ENCODE results near the gene PTAFR.

PTAFR gene, protein sequence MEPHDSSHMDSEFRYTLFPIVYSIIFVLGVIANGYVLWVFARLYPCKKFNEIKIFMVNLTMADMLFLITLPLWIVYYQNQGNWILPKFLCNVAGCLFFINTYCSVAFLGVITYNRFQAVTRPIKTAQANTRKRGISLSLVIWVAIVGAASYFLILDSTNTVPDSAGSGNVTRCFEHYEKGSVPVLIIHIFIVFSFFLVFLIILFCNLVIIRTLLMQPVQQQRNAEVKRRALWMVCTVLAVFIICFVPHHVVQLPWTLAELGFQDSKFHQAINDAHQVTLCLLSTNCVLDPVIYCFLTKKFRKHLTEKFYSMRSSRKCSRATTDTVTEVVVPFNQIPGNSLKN

GRCh38 chr1:28176492-28177470, at the start of gene PTAFR:
PTAFR (minus strand) TSS chr1:28176690; CDS start chr1:28151021, 25,669 bp downstream.
- DNase-seq: no peak

GRCh38 chr1:28213315-28213714, 36.8 kb upstream of the PTAFR start:
- DNase-seq: no peak

GRCh38 chr1:28209700-28210099, 33.2 kb upstream of the PTAFR start:
- no peak for DNase-seq

GRCh38 chr1:28208818-28209441, 32.4 kb upstream of the PTAFR start:
- DNase-seq: peak; percentile 55

GRCh38 chr1:28205243-28205642, 28.8 kb upstream of the PTAFR start:
- no peak for DNase-seq

DNA sequence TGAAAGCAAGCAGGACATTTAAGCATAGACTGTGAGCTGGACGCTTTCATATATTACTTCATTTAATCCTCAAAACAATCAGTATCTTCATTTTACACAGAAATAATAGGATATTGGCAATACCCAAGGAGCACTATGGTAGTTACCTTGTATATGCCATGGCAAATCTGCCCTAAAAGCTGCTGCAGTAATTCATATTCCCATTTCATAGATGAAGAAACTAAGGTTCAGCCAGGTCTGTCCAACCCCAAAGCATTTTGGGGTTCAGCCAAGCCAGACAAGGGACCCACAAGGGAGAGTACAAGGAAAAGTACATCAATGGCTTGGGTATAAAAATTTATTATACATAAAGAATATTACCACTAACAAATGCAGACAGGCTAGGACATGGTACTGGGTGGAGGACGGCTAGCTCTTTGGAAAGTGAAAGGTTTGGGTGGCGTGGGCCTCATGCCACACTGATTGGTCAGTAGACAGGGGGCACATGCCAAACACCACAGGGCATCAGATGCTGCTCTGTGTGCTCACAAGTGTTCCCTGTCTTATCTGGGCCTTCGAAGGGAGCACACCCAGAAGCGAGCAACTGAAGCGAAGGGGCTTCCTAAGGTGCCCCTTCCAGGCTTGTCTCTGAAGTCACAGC, 23.9 kb upstream of the PTAFR start:
- DNase-seq: no peak

DNA sequence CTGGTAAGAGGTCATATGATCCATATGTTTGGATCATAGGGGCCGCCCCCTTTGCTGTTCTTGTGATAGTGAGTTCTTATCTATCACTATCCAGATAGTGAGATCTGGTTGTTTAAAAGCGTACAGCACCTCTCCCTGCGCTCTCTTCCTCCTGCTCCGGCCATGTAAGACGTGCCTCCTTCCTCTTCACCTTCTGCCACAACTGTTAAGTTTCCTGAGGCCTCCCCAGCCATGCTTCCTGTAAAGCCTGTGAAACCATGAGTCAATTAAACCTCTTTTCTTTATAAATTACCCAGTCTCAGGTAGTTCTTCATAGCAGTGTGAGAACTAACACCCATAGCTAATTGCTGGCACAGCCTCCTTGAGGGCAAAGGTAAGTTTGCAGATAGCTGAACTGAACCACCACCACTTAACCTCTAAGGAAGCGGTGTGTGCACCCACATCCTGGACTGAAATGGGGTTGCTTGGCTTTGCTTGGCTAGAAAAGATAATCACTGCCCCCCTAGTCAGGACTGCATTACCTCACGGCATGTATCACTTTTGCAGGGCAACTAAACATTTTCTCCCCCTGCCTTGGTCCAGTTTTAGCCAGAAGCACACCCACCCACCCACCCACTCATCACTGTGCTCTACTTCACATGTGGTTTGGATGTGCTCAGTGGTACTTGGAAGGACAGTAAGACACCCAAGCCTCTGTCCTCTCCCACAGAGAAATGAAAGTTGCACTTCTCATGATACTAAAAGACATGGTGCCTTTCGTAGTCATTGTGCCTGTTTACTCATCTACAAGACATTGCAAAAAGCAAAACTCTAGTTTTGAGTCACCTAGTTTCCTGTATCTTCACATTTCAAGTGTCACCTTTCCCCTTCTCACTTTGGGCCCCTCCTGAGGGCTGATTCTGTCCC, 23.1 kb upstream of the PTAFR start:
- peak; percentile 41 for DNase-seq

GRCh38 chr1:28197682-28198415, 21.4 kb upstream of the PTAFR start:
- DNase-seq: no peak

- DNase-seq: no peak
These were observed 19.8 kb upstream of the PTAFR start for GRCh38 chr1:28196330-28196729.

DNA sequence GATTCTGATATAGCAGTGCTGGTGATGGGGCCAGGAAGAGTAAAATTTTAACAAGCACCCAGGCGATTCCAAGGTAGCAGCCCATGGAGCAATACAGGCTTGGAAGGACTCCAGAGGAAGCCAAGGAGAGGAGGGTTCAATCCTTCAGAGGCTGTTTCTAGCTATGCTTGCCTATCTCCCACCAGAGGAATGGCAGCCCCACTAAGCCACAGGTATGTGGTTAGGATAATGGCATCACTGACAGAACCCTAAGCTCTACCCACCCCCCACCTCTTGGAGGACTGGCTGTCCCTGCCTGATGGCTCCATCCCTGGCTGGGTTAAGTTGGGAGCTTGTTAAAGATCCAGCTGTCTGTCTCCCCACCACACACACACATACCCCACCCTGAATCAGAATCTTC, 19.3 kb upstream of the PTAFR start:
- no peak for DNase-seq

DNA sequence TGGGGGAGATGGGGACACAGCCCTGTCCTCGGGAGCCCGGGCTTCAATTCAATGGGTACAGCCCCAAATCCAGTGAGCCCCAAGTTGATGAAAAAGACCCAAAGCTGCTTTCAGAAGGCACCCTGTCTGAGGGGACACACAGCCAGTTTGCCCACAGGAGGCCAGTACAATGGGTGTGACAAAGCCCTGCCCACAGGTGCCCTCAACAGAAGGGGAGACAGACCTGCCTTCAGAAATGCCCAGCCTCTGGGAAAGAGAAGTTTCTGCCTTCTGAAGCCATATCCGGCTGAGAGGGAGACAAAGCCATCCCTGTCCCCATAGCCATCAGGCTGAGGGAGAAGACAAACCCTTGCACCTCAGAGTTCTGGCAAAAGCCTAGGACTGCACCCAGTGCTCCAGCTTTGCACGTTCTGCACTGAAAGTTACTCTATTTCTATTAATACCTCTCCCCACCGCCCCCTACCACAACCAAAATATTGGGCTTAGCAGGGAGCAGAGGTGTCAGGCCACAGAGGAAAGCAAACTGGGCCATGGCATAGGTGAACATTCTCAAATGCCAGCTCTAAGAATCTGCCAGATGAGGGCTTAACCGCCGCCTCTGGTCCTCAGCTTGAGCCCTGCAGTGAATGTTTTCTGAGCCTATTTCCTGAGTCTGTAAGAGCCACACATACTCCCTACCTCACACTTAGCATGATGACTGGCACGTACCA, 18.0 kb upstream of the PTAFR start:
- peak; percentile 14 for DNase-seq

DNA sequence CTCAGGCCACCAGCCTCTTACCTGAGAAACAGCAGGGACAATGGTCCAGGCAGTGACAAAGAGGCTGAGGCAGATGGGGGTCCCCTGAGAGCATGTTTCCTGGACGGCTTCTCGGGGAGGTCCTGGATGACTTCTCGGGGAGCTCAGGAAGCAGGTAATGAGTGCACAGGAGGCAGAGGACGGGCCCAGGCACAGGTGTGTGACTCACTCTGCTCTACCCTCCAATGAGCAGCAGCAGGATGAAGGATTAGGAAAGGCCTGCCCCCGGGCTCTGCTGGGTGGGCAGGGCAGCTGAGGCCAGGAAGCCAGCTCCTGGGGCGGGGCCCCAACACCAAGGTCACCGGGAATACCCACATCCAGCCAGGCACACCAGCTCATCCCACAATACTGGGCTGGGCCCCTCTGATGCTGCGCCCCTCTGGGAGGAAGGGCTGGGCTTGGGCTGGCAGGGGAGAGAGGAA, 17.2 kb upstream of the PTAFR start:
- peak; percentile 5 for DNase-seq

- peak; percentile 2 for DNase-seq
These were observed 14.6 kb upstream of the PTAFR start for GRCh38 chr1:28190996-28191645.

DNA sequence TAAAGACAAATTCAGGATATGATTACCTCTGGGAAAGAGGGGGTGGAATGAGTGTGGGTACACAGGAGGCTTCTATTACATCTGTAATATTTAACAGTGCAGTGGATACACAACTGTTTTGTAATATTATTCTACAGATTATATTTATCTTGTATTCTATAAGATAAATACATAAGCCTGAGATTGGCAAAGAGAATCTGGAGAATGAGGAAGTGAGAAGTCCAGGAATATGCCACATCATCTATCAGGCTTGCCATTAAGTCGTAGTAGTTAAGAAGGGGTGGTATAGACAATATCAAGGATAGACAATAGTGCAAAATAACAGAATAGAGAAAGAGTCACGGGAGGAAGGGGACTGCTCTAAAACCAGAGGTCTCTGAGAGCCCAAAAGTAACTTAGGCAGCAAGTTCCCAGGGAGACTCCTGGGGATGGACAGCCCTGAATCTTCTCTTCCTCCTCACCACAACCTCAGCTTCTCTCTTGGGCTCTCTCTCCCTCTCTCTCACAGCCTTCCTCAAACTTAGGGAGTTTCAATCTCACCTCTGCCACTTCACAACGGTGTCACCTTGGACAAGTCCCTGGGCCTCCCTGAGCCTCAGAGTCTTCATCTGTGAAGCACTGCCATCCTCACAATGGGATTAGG, 14.0 kb upstream of the PTAFR start:
- DNase-seq: no peak

DNA sequence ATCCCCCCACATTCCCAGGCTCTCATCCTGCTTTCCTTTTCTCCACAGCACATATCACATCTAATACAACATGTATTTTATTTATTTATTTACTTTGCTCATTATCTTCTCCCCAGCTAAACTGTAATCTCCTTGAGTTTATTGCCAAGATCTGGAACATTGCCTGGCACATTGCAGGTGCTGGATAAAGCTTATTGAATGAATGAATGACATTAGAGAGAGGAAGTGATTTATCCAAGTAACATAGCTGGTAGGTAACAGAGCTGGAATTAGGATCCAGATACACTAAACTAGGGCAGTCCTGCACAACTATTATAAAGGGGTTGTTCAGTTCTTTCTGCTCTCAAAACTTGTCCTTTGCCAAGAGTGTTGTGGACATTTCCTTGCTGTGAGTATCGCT, 8.6 kb upstream of the PTAFR start:
- DNase-seq: no peak

GRCh38 chr1:28180306-28181305, 4.1 kb upstream of the PTAFR start:
- no peak for DNase-seq

DNA sequence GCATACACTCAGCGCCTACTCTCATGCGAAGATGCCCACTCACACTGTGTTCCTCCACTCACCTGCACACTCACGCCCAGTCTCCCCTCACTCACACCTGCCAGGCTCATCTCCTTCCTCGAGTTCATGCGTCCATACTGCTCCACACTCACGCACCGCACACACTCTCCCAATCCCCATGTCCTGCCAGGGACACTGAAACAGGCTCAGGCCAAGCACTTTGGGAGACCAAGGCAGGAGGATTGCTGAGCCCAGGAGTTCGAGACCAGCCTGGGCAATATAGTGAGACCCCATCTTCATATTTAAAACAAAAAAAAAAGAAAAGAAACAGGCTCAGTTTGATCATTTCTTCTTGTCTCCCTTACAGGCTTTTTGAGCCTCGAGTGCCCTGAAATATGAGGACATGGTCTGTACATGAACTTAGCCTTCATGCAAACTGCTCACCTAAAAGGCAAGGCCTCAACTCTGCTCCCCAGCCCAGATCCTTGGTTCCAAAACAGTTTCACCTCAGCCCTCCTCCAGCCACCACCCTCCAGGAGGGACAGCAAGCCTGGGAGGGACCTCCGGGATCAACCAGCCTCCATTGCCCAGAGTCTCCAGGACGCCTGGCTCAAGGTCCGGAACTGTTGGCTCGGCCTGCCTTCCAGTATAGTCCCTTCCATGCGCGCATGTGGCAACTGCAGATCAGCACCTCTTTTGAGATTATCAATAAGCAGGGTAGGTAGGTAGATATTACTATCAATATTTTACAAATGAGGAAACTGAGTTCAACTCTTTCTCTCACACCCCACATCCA, 2.4 kb upstream of the PTAFR start:
- DNase-seq: no peak

All from activated T-cell treated with anti-CD3 and anti-CD28 coated beads, Interleukin-2, amount 50 U/mL, for 1 hour (primary cell).